Prostate gland (tissue), 2 donors: ENCODE measurements around the gene AKT3.

Experiments
- CTCF ChIP-seq, 4 experiments: fragments of 200-600 bp in 2 of 4; fragments of 450-650 bp in 2 of 4; sonication (generic) in 2 of 4; IDR thresholded peaks; 1 replicate in 3 of 4; 2 replicates in 1 of 4; pipeline ENCODE4 v1.5.1; 2016 to 2019; ENCODE audit warnings: antibody characterized with exemption in 4 of 4, mild to moderate bottlenecking in 2 of 4, moderate library complexity in 2 of 4
- POLR2A ChIP-seq: fragments of 450-650 bp; IDR thresholded peaks from one replicate; pipeline ENCODE4 v1.6.1; 2016; ENCODE audit warnings: antibody characterized with exemption, mild to moderate bottlenecking

- TF ChIP-seq POLR2A (no peak), CTCF (IDR thresholded peaks at IDR 0.05) (no peak)
Measured at GRCh38 chr1:243731974-243732625, 117.9 kb downstream of the AKT3 start.
